ENCODE data around the gene ZNF79.

The ZNF79 gene

DNA sequence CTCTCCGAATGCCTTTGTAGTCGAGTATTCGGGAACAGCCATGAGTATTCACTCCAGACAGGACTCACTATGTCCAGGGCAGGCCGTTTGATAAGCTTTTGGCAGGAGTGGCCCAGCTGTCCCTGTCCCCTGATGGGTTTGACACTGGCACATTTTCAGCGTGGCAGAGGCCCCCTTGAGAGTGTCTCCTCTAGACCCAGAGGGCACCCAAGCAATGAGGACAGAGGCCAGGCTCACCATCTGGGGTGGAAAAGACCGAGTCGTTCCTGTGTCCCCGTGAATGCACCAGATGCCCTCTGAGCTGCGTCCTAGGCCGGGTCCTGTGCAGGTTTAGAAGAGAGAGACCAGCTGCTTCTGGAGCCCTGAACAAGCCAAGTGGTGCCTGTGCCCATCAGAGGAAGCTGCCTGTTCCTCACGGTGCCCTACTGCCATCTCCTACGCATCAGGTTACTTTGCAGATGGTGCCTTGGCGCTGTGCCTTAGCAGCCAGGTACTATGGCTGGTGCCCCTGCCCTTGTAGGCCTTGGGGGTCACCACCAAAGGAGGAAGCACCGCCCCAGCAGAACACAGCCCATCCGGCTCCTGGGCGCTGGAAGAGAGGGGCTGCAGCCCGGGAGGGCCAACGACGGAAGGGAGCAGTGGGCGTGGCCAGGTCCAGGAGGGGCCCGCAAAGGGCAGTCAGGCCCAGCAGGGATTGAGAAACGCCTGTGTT, 69.6 kb downstream of the ZNF79 start:
- TF ChIP-seq, protein P1, sequence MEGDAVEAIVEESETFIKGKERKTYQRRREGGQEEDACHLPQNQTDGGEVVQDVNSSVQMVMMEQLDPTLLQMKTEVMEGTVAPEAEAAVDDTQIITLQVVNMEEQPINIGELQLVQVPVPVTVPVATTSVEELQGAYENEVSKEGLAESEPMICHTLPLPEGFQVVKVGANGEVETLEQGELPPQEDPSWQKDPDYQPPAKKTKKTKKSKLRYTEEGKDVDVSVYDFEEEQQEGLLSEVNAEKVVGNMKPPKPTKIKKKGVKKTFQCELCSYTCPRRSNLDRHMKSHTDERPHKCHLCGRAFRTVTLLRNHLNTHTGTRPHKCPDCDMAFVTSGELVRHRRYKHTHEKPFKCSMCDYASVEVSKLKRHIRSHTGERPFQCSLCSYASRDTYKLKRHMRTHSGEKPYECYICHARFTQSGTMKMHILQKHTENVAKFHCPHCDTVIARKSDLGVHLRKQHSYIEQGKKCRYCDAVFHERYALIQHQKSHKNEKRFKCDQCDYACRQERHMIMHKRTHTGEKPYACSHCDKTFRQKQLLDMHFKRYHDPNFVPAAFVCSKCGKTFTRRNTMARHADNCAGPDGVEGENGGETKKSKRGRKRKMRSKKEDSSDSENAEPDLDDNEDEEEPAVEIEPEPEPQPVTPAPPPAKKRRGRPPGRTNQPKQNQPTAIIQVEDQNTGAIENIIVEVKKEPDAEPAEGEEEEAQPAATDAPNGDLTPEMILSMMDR (conservative IDR thresholded peaks at IDR 0.05; ENCODE audit: low read depth, low read length): no peak
- H3K4me3 ChIP-seq (ENCODE audit: low read length): no peak overlapping the region
- DNase-seq (ENCODE audit: low read depth): no peak

DNA sequence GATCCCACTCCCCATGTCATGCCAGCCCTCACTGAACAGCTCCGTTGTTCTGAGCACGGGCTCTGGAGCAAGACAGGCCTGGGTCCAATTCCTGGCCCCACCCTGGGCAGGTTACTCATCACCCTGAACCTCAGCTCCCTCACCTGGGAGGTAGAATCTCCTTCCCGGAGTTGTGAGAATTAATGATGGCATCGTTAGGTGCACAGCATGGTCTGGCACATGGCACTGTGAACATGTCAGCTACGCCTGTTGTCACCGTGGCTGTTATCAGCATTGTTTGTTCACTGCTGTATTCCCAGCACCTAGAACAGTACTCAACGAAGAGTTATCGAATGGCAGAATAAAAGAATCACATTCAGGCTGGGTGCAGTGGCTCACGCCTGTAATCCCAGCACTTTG, 70.1 kb downstream of the ZNF79 start:
- no peak overlapping the region for H3K4me3 ChIP-seq (ENCODE audit: low read length)
- TF ChIP-seq, protein P1 (conservative IDR thresholded peaks at IDR 0.05; ENCODE audit: low read depth, low read length): no peak
- DNase-seq (ENCODE audit: low read depth): no peak

All from retinal pigment epithelial cell (primary cell).